Retinal pigment epithelial cell (primary cell): ENCODE results near the gene FAM13C.

Source experiments
- DNase-seq: peaks from one replicate; pipeline ENCODE4 v3.0.0-alpha.2; 2010; ENCODE audit warnings: low read depth
- H3K4me3 ChIP-seq: 2 replicates; pipeline ENCODE4 v1.5.1; 2011; ENCODE audit warnings: mild to moderate bottlenecking, low read length, control low read depth, moderate library complexity
- CTCF ChIP-seq: conservative IDR thresholded peaks from 2 replicates; pipeline ENCODE4 v1.5.1; 2011; ENCODE audit warnings: low read depth, low read length, control low read depth, inconsistent platforms

The FAM13C gene

DNA sequence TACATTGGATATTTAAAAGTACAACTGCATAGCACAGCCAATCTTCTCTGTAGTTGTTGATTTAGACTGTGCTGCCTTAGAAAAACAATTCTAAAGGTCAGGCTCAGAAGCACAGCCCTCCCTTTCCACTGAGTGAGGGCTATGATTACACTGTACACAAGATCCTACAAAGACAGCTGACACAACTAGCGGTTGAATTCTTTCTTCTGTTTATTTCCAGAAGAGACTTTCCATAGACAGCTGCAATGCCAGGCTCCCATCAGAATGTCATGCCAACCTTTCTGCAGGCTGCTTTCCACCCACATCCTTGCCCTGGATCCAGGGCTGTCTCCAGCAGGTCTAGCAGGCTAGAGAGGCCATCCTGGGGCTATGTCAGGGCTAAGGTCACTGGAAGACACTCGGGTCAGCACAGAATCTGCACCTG lies 39.3 kb downstream of the FAM13C start:
- H3K4me3 ChIP-seq, result no peak overlapping the region
- TF ChIP-seq CTCF, result no peak
- DNase-seq, result no peak

DNA sequence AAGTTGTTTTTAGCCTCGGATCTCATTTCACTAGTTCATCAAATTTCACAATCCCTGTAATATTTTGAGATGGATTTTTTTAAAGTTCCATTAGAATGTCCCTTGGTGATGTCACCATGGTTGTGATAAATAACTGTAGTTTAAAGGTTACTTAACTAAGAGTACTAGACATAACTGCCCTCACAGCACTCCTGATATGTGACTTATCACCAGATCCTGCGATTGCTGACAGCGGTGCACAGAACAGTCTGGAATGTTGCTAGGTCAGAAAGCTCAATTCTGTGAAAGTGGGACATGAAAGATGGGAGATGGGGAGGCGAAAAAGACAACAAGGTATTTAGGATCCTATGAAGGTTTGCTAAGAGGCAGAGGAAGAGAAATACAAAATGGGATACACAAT lies 40.2 kb downstream of the FAM13C start:
- no peak for TF ChIP-seq CTCF
- DNase-seq, result no peak

GRCh38 chr10:59320355-59320754 lies 42.0 kb downstream of the FAM13C start:
- TF ChIP-seq CTCF, result no peak
- H3K4me3 ChIP-seq, result no peak overlapping the region
- DNase-seq, result no peak

More for the DNA sequence above, 40.2 kb downstream of the FAM13C start:
- no peak overlapping the region for H3K4me3 ChIP-seq

DNA sequence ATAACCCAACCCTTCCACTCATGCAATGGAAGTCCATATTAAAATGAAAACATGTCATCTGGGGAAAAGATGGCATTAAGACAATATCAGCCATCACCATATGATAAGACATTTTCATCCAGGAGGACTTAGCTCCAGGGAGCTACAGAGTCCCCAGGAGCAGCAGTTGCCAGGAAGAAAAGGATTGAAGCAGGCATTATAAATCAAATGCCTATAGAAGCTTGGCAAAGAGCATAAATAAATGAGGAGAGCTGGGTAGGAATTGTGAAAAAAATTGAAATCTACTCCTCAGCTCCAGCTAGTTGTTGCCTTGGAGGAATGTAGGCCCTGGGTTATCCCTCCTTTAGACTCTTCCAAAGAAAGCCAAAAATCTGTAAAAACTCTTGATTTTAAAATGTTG lies 42.5 kb downstream of the FAM13C start:
- DNase-seq, result no peak
- TF ChIP-seq CTCF, result no peak
- H3K4me3 ChIP-seq, result no peak overlapping the region

- TF ChIP-seq CTCF, result no peak
- DNase-seq, result no peak
- no peak overlapping the region for H3K4me3 ChIP-seq
Observed at GRCh38 chr10:59317066-59317465, 45.3 kb downstream of the FAM13C start.

DNA sequence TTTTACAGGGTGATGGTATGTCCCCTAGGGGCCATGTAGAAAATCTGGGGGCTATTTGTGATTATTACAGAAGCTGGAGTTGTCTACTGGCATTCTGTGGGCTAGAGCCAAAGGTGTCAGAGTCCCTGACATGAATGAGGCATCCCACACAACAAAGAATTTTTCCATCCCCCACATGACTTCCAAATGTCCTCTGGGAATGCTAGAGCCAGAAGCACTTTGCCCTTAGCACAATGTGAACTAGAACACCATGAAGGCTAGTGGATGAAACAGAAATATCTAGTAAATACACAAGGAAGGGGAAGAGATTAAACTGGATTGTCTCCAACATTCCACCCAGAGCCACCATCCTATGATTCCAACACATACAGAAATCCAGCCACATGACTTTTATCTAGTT lies 46.9 kb downstream of the FAM13C start:
- no peak for DNase-seq
- no peak overlapping the region for H3K4me3 ChIP-seq
- TF ChIP-seq CTCF, result no peak

DNA sequence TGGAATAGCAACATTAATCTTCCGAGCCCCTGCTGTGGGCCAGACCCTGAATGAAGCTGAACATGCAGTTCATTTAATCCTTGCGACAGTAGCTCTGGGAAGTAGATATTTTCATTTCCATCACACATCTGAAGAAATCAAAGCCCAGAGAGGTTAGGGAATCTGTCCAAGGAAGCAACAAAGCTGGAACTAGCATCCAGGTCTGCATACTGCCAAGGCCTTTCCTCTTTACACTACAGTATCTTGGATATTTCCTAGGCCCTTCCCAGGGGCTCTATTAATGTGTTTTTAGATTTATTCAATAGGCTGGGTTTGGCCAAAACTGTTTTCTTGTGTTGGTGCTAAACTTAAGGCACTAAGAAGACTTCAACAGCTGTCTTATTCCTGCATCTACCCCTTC lies 48.1 kb downstream of the FAM13C start:
- no peak overlapping the region for H3K4me3 ChIP-seq
- DNase-seq, result no peak
- TF ChIP-seq CTCF, result no peak
